ENCODE data around the gene DTNB.
A peak's percentile ranks its signal among the peaks of the same experiment; 100 is the strongest.

The DTNB gene

DNA sequence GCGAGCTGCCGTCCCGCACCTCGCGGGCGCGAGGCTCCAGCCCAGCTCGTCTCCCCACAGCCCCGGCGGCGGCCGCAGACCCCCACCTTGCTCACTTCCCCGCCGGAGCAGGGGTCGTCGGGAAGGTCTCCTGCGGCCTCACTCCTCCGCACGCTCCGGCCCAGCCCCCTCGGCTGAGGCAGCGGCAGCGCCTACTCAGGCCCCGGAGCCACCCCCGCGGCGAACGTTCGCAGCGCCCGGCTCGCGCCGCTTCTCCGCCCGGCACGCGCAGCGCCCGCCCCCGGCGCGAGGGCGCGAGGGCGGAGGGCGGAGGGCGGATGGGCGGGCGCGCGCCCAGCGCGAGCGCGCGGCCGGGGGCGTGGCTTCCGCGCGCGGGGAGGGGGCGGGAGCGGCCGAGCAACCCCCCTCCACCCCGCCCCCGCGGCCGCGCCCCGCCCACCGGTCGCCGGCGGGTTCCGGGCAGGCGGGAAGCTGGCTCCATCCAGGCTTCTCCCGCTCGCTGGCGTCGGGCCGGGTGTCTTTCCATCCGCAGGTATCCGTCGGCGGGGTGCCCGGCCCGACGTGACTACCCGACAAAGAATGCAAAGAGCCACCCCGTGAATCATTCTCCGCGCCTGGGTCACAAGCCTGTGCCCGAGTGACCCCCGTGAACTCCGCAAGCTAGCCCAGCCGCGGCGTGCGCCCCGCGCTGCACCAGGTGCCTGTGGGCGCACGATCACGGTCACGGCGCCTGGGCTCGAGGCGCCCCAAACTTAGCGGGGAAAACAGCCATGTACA lies at the start of gene DTNB:
TSS of gene DTNB (minus strand) at position 278 of the 777 bp plus-strand sequence. CDS start 20,917 bp downstream, outside the sequence.
- TF ChIP-seq, protein P1, sequence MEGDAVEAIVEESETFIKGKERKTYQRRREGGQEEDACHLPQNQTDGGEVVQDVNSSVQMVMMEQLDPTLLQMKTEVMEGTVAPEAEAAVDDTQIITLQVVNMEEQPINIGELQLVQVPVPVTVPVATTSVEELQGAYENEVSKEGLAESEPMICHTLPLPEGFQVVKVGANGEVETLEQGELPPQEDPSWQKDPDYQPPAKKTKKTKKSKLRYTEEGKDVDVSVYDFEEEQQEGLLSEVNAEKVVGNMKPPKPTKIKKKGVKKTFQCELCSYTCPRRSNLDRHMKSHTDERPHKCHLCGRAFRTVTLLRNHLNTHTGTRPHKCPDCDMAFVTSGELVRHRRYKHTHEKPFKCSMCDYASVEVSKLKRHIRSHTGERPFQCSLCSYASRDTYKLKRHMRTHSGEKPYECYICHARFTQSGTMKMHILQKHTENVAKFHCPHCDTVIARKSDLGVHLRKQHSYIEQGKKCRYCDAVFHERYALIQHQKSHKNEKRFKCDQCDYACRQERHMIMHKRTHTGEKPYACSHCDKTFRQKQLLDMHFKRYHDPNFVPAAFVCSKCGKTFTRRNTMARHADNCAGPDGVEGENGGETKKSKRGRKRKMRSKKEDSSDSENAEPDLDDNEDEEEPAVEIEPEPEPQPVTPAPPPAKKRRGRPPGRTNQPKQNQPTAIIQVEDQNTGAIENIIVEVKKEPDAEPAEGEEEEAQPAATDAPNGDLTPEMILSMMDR (IDR thresholded peaks at IDR 0.05; ENCODE audit: low read depth, low read length, missing control alignments) = no peak
- in situ Hi-C loops (cut with HindIII; ENCODE audit: low sequenced_read_pairs) = no loop called here
- no peak for DNase-seq (ENCODE audit: low read depth)
- H3K4me3 ChIP-seq (ENCODE audit: low read depth, low read length) = peak within 1 kb of the TSS; percentile 71

DNA sequence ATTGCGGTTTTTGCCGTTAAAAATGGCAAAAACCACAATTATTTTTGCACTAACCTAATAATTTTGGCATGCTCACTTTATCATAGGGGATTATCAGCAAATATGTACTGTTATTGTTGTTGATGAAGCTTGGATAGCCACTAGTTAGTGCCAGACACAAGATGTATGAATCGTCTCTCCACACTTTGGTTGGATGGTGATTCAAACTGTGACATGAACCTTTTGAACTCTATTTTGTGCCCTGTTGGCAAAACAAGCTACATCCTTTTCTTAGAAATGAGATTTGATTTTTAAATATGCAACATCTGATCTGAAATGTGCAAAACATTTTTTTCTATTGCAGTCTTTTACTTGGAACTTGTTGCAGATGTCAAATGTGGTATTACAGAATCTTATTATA lies 48.8 kb upstream of the DTNB start:
- no peak for DNase-seq (ENCODE audit: low read depth)
- H3K4me3 ChIP-seq (ENCODE audit: low read depth, low read length) = no peak overlapping the region
- TF ChIP-seq, protein P1 (IDR thresholded peaks at IDR 0.05; ENCODE audit: low read depth, low read length, missing control alignments) = no peak
- in situ Hi-C loops (cut with HindIII; ENCODE audit: low sequenced_read_pairs) = no loop called here

DNA sequence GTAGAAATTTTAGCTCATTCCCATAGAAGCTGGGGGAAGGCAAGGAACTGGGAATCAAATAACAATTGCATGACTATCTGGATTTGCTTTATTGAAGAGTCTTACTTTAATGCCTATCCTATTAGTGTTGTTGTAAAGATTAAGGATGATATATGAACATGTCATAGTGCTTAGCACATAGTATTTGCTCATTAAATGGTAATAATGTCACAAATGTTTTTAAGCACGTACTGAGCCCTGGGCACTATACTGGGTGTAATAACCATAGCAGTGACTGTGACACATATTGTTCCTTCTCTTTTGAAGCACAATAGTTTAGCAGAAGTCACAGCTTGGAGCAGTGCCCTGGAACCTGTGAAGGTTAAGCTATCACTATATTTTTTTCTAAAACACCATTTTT lies 47.2 kb upstream of the DTNB start:
- in situ Hi-C loops (cut with HindIII; ENCODE audit: low sequenced_read_pairs) = no loop called here
- TF ChIP-seq, protein P1 (IDR thresholded peaks at IDR 0.05; ENCODE audit: low read depth, low read length, missing control alignments) = no peak
- DNase-seq (ENCODE audit: low read depth) = no peak
- H3K4me3 ChIP-seq (ENCODE audit: low read depth, low read length) = no peak overlapping the region

DNA sequence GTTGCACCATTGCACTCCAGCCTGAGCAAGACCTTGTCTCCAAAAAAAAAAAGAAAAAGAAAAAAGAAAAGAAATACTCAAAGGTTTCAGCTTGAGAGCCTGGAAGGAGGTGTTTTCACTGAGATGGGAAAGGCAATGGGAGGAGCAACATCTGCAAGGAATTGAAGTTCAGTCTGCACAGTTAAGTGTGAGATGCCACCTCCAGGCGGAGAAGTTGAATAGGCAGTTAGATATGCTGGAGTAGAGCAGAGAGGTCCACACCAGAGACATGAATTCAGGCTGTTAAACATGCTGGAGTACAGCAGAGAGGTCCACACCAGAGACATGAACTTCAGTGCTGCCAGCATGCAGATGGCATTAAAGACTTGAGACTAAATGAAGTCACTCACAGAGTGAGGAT lies 41.4 kb upstream of the DTNB start:
- in situ Hi-C loops (cut with HindIII; ENCODE audit: low sequenced_read_pairs) = no loop called here
- H3K4me3 ChIP-seq (ENCODE audit: low read depth, low read length) = no peak overlapping the region
- TF ChIP-seq, protein P1 (IDR thresholded peaks at IDR 0.05; ENCODE audit: low read depth, low read length, missing control alignments) = no peak
- no peak for DNase-seq (ENCODE audit: low read depth)

DNA sequence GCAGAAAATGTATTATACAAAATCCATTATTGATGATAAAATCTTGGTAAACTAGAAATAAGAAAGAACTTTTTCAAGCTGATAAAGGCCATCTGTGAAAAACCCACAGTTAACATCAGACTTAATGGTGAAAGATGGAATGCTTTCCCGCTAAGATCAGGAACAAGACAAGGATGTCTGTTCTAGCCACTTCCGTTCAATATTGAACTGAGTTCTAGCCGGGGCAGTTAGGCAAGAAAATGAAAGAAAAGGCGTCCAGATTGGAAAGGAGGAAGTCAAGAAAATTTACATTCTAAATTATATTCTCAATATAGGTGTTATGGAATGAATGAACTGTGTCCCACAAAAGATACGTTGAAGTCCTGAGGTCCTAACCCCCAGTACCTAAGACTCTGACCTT lies 39.1 kb upstream of the DTNB start:
- TF ChIP-seq, protein P1 (IDR thresholded peaks at IDR 0.05; ENCODE audit: low read depth, low read length, missing control alignments) = no peak
- H3K4me3 ChIP-seq (ENCODE audit: low read depth, low read length) = no peak overlapping the region
- in situ Hi-C loops (cut with HindIII; ENCODE audit: low sequenced_read_pairs) = no loop called here

DNA sequence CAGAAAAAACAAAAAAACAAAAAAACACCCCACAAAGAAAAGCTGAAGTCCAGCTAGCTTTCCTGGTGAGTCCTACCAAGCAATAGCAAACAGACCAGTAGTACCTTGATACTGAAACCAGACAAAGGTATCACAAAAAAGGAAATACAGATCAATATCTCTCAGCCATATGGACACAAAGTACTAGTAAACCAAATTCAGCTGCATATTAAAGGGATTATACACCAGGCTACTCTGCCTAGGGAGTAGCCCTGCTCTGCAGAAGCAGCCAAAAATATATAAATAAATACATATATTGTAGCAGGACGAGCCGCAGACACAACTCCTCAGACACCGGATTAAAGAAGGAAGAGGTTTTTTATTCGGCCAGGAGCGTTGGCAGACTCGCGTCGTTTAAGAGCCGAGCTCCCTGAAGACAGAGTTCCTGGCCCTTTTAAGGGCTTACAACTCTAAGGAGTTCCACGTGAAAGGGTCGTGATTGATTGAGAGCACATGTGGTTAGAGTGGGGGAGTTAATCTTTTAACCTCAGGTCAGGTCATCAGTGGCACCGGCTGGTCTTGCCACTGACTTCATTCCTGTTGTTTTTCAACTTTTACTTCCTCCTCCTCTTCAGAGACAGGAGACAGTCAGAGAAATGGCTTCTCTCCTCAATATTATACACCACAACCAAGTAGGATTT lies 38.4 kb upstream of the DTNB start:
- in situ Hi-C loops (cut with HindIII; ENCODE audit: low sequenced_read_pairs) = no loop called here
- DNase-seq (ENCODE audit: low read depth) = no peak
- TF ChIP-seq, protein P1 (IDR thresholded peaks at IDR 0.05; ENCODE audit: low read depth, low read length, missing control alignments) = no peak
- H3K4me3 ChIP-seq (ENCODE audit: low read depth, low read length) = no peak overlapping the region

More for the DNA sequence above, 39.1 kb upstream of the DTNB start:
- DNase-seq (ENCODE audit: low read depth) = no peak
